SK-N-MC (cell line): ENCODE data around the gene CHPF2.

ENCODE experiments used
- DNase-seq: peaks from one replicate; pipeline ENCODE4 v3.0.0-alpha.2; 2011; ENCODE audit warnings: low read depth, low spot score
- H3K27ac ChIP-seq: fragments of 200-600 bp; sonication (generic); 2 replicates; pipeline ENCODE4 v1.5.1; 2016; ENCODE audit warnings: mixed run types
- H3K36me3 ChIP-seq: fragments of 200-600 bp; sonication (generic); 2 replicates; pipeline ENCODE4 v1.6.1; 2017; ENCODE audit warnings: antibody characterized with exemption, low read length, mixed read lengths; ENCODE audit not compliant: insufficient read depth
- H3K4me3 ChIP-seq: fragments of 200-600 bp; sonication (generic); 2 replicates; pipeline ENCODE4 v1.5.1; 2016
- H3K9ac ChIP-seq: fragments of 200-600 bp; sonication (generic); 2 replicates; pipeline ENCODE4 v1.8.0; 2017; ENCODE audit warnings: mixed run types, mixed read lengths; ENCODE audit not compliant: insufficient read length
- H3K9me3 ChIP-seq: fragments of 200-600 bp; sonication (generic); 2 replicates; pipeline ENCODE4 v1.6.1; 2017; ENCODE audit warnings: low read depth, mild to moderate bottlenecking, antibody characterized with exemption, low read length, moderate library complexity, mixed read lengths
- EZH2 ChIP-seq: fragments of 200-600 bp; sonication (generic); IDR thresholded peaks from one replicate; pipeline ENCODE4 v1.6.1; 2017; ENCODE audit warnings: antibody characterized with exemption
- FOXP2 ChIP-seq: optimal IDR thresholded peaks from 2 replicates; pipeline ENCODE3; 2011; ENCODE audit warnings: mild to moderate bottlenecking, moderate library complexity; ENCODE audit not compliant: insufficient read depth; ENCODE audit errors: extremely low read length, control extremely low read depth
- POLR2AphosphoS5 ChIP-seq: IDR thresholded peaks from 2 replicates; pipeline ENCODE4 v1.6.1; 2012; ENCODE audit warnings: mild to moderate bottlenecking, low read depth, low read length, borderline replicate concordance

The CHPF2 gene

GRCh38 chr7:151274396-151274795, 42.1 kb downstream of the CHPF2 start:
- H3K9me3 ChIP-seq = no peaks in the 10 kb centered on the region
- H3K27ac ChIP-seq = no peak overlapping the region
- no peak overlapping the region for H3K9ac ChIP-seq
- H3K36me3 ChIP-seq = no peaks in the 10 kb centered on the region
- TF ChIP-seq POLR2AphosphoS5 (no peak), EZH2 (no peak), FOXP2 (no peak)
- no peak overlapping the region for H3K4me3 ChIP-seq
- no peak for DNase-seq

- Histone ChIP-seq H3K27ac (no peak overlapping the region), H3K36me3 (no peaks in the 10 kb centered on the region), H3K9ac (no peak overlapping the region), H3K9me3 (no peaks in the 10 kb centered on the region), H3K4me3 (no peak overlapping the region)
- TF ChIP-seq FOXP2 (no peak), POLR2AphosphoS5 (no peak), EZH2 (no peak)
- no peak for DNase-seq
Measured at GRCh38 chr7:151274936-151275812, 42.9 kb downstream of the CHPF2 start.

GRCh38 chr7:151275813-151276577, 43.7 kb downstream of the CHPF2 start:
- no peak for TF ChIP-seq EZH2
- TF ChIP-seq POLR2AphosphoS5 = no peak
- TF ChIP-seq FOXP2 = no peak
- Histone ChIP-seq H3K4me3 (0 out of 2 replicates have a peak overlapping the region, but pooled peaks have one; percentile 42), H3K9me3 (no peaks in the 10 kb centered on the region), H3K9ac (no peak overlapping the region), H3K27ac (no peak overlapping the region), H3K36me3 (no peaks in the 10 kb centered on the region)
- DNase-seq = no peak

GRCh38 chr7:151276666-151277590, 44.6 kb downstream of the CHPF2 start:
- H3K36me3 ChIP-seq = no peaks in the 10 kb centered on the region
- no peak for TF ChIP-seq POLR2AphosphoS5
- TF ChIP-seq FOXP2 = no peak
- no peak for TF ChIP-seq EZH2
- H3K9ac ChIP-seq = no peak overlapping the region
- H3K27ac ChIP-seq = no peak overlapping the region
- no peak for DNase-seq
- peak overlapping the region; percentile 45 for H3K4me3 ChIP-seq
- H3K9me3 ChIP-seq = no peaks in the 10 kb centered on the region

GRCh38 chr7:151277631-151278030, 45.3 kb downstream of the CHPF2 start:
- DNase-seq = no peak
- no peak overlapping the region for H3K9ac ChIP-seq
- TF ChIP-seq POLR2AphosphoS5 (no peak), EZH2 (no peak), FOXP2 (no peak)

GRCh38 chr7:151278949-151279348, 46.7 kb downstream of the CHPF2 start:
- Histone ChIP-seq H3K4me3 (no peak overlapping the region), H3K36me3 (no peaks in the 10 kb centered on the region), H3K9me3 (no peaks in the 10 kb centered on the region), H3K9ac (no peak overlapping the region), H3K27ac (no peak overlapping the region)
- TF ChIP-seq FOXP2 = no peak
- no peak for TF ChIP-seq POLR2AphosphoS5
- TF ChIP-seq EZH2 = no peak
- DNase-seq = no peak

More at GRCh38 chr7:151277631-151278030, 45.3 kb downstream of the CHPF2 start:
- no peaks in the 10 kb centered on the region for H3K9me3 ChIP-seq
- H3K36me3 ChIP-seq = no peaks in the 10 kb centered on the region
- no peak overlapping the region for H3K4me3 ChIP-seq
- no peak overlapping the region for H3K27ac ChIP-seq

- no peak overlapping the region for H3K9ac ChIP-seq
- no peaks in the 10 kb centered on the region for H3K9me3 ChIP-seq
- H3K36me3 ChIP-seq = no peaks in the 10 kb centered on the region
- TF ChIP-seq EZH2 (no peak), FOXP2 (no peak), POLR2AphosphoS5 (no peak)
- no peak overlapping the region for H3K4me3 ChIP-seq
- no peak overlapping the region for H3K27ac ChIP-seq
- no peak for DNase-seq
Measured at GRCh38 chr7:151279868-151280267, 47.6 kb downstream of the CHPF2 start.

GRCh38 chr7:151280388-151281019, 48.2 kb downstream of the CHPF2 start:
- Histone ChIP-seq H3K9me3 (no peaks in the 10 kb centered on the region), H3K36me3 (no peaks in the 10 kb centered on the region), H3K9ac (no peak overlapping the region), H3K4me3 (no peak overlapping the region), H3K27ac (no peak overlapping the region)
- no peak for DNase-seq
- TF ChIP-seq POLR2AphosphoS5 (no peak), EZH2 (no peak), FOXP2 (no peak)
